ENCODE results near the gene ATP2B2.

Gene ATP2B2

DNA sequence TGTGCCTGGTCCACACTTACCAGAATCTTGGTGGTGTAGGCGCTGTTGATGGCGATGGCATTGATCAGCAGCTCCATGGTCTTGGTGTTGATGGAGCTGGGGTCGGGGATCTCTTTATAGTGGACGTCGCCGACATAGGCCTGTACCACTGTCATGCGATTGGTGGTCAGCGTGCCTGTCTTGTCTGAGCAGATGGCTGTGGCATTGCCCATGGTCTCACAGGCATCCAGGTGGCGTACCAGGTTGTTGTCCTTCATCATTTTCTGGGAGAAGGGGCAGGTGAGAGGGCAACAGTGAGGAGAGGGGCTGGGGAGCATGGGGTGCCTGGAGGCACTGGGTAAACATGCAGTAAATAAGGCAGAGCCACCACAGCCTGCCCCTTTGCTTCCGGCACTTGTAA lies 133.6 kb downstream of the ATP2B2 start:
- DNase-seq (ENCODE audit: low read depth) = no peak
- Histone ChIP-seq H3K9me3 (ENCODE audit: control insufficient read depth, low read length) (peaks cover 5% of the 10 kb centered on the region), H3K27me3 (replicated peaks; ENCODE audit: control insufficient read depth, insufficient read depth, low read length) (peaks cover 14% of the 10 kb centered on the region), H3K4me1 (ENCODE audit: control insufficient read depth, insufficient read depth, low read length) (peaks cover 4% of the 10 kb centered on the region), H3K36me3 (ENCODE audit: control insufficient read depth, insufficient read depth, low read length, severe bottlenecking) (no peaks in the 10 kb centered on the region), H3K9ac (ENCODE audit: low read length) (no peak overlapping the region), H3K4me3 (ENCODE audit: low read length) (no peak overlapping the region)

DNA sequence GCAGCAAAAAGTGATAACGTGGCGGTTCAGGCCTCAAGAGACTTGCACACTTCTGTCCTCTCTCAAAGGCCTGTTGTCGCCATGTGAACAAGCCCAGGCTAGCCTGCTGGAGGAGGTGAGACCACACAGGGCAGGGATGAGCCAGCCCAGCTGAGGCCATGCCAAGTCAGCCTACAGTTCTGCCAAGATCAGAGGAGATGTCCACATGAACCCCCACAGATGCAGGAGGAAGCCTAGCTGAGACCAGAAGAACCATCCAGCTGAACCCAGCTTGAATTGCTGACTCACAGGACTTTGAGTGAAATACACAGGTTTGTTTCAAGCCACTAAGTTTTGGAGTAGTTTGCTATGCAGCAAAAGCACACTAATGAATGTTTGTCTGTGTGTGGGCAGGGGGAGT lies 134.2 kb downstream of the ATP2B2 start:
- no peak overlapping the region for H3K9ac ChIP-seq (ENCODE audit: low read length)
- H3K27me3 ChIP-seq (replicated peaks; ENCODE audit: control insufficient read depth, insufficient read depth, low read length) = peaks cover 9% of the 10 kb centered on the region
- peaks cover 5% of the 10 kb centered on the region for H3K4me1 ChIP-seq (ENCODE audit: control insufficient read depth, insufficient read depth, low read length)
- no peaks in the 10 kb centered on the region for H3K36me3 ChIP-seq (ENCODE audit: control insufficient read depth, insufficient read depth, low read length, severe bottlenecking)
- no peak overlapping the region for H3K4me3 ChIP-seq (ENCODE audit: low read length)
- peaks cover 5% of the 10 kb centered on the region for H3K9me3 ChIP-seq (ENCODE audit: control insufficient read depth, low read length)
- no peak for DNase-seq (ENCODE audit: low read depth)

DNA sequence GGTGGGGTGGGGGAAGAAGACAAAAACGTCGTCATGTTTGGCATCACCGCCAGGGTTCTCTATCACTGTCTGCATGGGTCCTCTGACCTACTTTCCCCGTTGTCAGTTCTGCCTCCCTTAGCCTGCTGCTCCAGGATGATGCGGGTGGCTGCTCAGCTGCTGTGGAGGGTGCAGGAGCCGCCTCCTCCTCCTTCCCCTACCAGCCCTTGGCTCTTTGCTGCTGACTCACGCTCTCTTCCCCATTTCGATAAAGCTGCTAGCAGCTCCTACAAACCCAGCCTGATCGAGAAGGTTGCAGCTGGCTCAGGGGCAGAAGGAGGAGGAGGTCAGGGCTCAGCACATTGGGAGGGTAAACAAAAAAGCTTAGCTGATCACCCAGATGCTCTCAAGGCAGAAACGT lies 135.0 kb downstream of the ATP2B2 start:
- Histone ChIP-seq H3K9ac (ENCODE audit: low read length) (no peak overlapping the region), H3K9me3 (ENCODE audit: control insufficient read depth, low read length) (peaks cover 5% of the 10 kb centered on the region), H3K27me3 (replicated peaks; ENCODE audit: control insufficient read depth, insufficient read depth, low read length) (peaks cover 1% of the 10 kb centered on the region), H3K4me3 (ENCODE audit: low read length) (no peak overlapping the region), H3K4me1 (ENCODE audit: control insufficient read depth, insufficient read depth, low read length) (peaks cover 5% of the 10 kb centered on the region), H3K36me3 (ENCODE audit: control insufficient read depth, insufficient read depth, low read length, severe bottlenecking) (no peaks in the 10 kb centered on the region)
- DNase-seq (ENCODE audit: low read depth) = no peak

DNA sequence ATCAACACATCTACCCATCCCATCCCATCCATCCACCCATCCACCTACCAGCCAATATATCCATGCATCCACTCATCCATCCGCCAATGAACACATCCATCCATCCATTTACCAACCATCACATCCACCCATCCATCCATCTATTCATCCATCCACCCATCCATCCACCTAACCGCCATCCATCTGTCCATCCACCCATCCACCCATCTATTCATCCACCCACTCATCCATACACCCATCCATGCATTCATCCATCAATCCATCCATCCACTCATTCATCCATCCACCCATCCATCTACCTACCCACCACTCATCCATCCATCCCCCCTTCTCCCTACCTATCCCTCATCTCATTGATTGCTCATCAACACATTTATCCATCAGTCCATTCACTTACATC lies 136.9 kb downstream of the ATP2B2 start:
- Histone ChIP-seq H3K9ac (ENCODE audit: low read length) (no peak overlapping the region), H3K9me3 (ENCODE audit: control insufficient read depth, low read length) (peaks cover 5% of the 10 kb centered on the region), H3K4me3 (ENCODE audit: low read length) (no peak overlapping the region), H3K4me1 (ENCODE audit: control insufficient read depth, insufficient read depth, low read length) (peaks cover 5% of the 10 kb centered on the region), H3K36me3 (ENCODE audit: control insufficient read depth, insufficient read depth, low read length, severe bottlenecking) (no peaks in the 10 kb centered on the region), H3K27me3 (replicated peaks; ENCODE audit: control insufficient read depth, insufficient read depth, low read length) (no peaks in the 10 kb centered on the region)
- DNase-seq (ENCODE audit: low read depth) = no peak

DNA sequence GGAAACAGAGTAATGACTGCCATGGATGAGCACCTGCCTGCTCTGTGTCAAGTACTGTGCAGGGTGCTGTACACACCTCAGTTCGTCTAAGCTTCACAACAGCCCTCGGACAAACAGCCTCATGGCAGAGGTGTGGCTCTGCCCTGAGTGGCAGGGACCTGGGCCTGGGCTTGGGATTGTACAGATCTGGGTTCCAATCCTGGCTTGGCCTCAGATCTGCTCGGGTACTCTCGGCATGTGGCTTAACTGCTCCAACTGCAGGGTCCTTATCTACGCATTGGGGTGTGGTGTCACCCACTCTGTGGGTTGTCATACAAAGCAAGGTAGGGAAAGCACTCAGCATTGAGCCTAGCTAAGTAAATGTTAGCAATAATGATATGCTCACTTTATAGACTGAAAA lies 137.9 kb downstream of the ATP2B2 start:
- no peak overlapping the region for H3K9ac ChIP-seq (ENCODE audit: low read length)
- no peaks in the 10 kb centered on the region for H3K36me3 ChIP-seq (ENCODE audit: control insufficient read depth, insufficient read depth, low read length, severe bottlenecking)
- no peaks in the 10 kb centered on the region for H3K27me3 ChIP-seq (replicated peaks; ENCODE audit: control insufficient read depth, insufficient read depth, low read length)
- no peak for DNase-seq (ENCODE audit: low read depth)
- peaks cover 9% of the 10 kb centered on the region for H3K9me3 ChIP-seq (ENCODE audit: control insufficient read depth, low read length)
- H3K4me1 ChIP-seq (ENCODE audit: control insufficient read depth, insufficient read depth, low read length) = peaks cover 5% of the 10 kb centered on the region
- H3K4me3 ChIP-seq (ENCODE audit: low read length) = no peak overlapping the region

DNA sequence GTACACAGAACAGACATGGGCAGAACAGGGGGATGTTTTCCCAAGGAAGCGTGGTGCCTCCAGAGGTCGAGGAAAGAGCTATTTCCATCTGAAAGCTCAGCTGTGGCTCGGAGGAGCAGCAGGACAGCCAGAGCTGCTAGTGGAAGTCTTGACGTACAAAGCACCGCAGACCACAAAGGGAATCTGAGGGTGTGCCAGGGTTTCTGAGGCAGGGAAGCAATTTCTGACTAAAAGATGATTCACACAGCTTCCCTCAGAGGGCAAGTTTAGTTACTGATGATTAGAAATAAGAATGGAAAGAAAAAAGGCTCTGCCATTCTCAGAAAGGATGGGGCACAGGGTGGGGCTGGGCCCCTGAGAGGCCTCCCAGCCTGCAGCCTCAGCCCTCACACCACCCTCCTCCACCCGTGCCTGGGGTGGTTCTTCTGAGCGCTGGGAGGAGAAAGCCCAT lies 138.7 kb downstream of the ATP2B2 start:
- Histone ChIP-seq H3K9me3 (ENCODE audit: control insufficient read depth, low read length) (peaks cover 9% of the 10 kb centered on the region), H3K4me1 (ENCODE audit: control insufficient read depth, insufficient read depth, low read length) (peaks cover 5% of the 10 kb centered on the region), H3K36me3 (ENCODE audit: control insufficient read depth, insufficient read depth, low read length, severe bottlenecking) (no peaks in the 10 kb centered on the region), H3K27me3 (replicated peaks; ENCODE audit: control insufficient read depth, insufficient read depth, low read length) (no peaks in the 10 kb centered on the region), H3K9ac (ENCODE audit: low read length) (no peak overlapping the region), H3K4me3 (ENCODE audit: low read length) (no peak overlapping the region)
- peak; percentile 89 for DNase-seq (ENCODE audit: low read depth)

DNA sequence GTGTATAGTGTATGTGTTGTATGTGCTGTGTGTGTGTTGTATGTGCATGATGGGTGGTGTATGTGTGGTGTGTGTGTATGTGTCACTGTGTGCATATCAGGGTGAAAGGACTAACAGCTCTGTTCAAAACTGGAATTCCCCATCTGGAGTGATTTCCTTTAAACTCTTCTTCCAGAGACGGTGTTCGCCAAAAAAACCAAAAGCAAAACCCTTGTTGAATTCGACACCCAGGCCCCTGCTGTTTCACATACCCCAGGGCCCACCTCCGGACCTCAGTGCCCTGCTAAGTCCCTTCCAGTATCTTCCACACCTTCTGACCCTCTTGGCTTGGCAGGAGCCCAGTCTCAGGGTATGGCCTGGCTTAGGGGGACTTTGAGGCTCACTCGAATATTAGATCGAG lies 139.6 kb downstream of the ATP2B2 start:
- H3K4me3 ChIP-seq (ENCODE audit: low read length) = no peak overlapping the region
- peaks cover 3% of the 10 kb centered on the region for H3K27me3 ChIP-seq (replicated peaks; ENCODE audit: control insufficient read depth, insufficient read depth, low read length)
- peaks cover 4% of the 10 kb centered on the region for H3K9me3 ChIP-seq (ENCODE audit: control insufficient read depth, low read length)
- H3K9ac ChIP-seq (ENCODE audit: low read length) = no peak overlapping the region
- peaks cover 5% of the 10 kb centered on the region for H3K4me1 ChIP-seq (ENCODE audit: control insufficient read depth, insufficient read depth, low read length)
- H3K36me3 ChIP-seq (ENCODE audit: control insufficient read depth, insufficient read depth, low read length, severe bottlenecking) = no peaks in the 10 kb centered on the region
- DNase-seq (ENCODE audit: low read depth) = no peak

DNA sequence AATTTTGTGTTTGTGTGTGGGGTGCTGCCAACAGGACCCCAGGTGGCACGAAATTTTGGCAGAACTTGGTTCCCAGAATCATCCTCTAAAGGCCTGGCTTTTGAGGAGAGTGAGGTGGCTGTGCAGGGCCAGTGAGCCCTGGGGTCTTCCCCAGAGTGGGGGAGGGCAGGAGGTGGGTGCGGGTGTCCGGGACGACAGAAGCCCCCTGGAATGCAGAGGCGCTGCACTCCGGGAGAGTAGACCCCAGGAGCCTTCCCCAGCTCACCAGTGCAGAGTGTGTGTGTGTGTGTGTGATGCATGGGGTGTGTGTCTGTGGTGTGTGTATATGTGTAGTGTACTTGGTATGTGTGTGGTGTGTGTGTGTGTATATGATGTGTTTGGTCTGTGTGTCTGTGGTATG lies 140.1 kb downstream of the ATP2B2 start:
- no peak for DNase-seq (ENCODE audit: low read depth)
- no peak overlapping the region for H3K4me3 ChIP-seq (ENCODE audit: low read length)
- H3K9ac ChIP-seq (ENCODE audit: low read length) = no peak overlapping the region
- peaks cover 5% of the 10 kb centered on the region for H3K4me1 ChIP-seq (ENCODE audit: control insufficient read depth, insufficient read depth, low read length)
- H3K9me3 ChIP-seq (ENCODE audit: control insufficient read depth, low read length) = peaks cover 4% of the 10 kb centered on the region
- no peaks in the 10 kb centered on the region for H3K36me3 ChIP-seq (ENCODE audit: control insufficient read depth, insufficient read depth, low read length, severe bottlenecking)
- peaks cover 3% of the 10 kb centered on the region for H3K27me3 ChIP-seq (replicated peaks; ENCODE audit: control insufficient read depth, insufficient read depth, low read length)

DNA sequence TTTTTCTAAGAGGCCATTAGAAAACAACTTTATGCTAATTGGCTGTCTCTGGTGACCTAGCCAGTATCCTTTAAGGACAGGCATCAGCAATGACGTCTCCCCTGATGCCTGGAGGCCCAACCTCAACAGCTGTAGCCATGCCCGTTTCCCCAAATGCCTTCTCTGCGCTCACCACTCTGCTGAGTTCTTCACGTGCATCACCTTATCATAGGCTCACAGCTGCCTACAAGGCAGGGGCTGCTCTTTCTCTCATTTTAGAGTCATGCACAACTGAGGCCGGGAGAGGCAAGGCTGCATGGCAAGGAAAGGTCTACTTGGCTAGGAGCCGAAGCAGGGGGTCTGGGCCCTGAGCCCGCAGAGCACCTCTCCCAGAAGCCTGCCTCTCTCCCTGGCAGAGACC lies 140.6 kb downstream of the ATP2B2 start:
- Histone ChIP-seq H3K36me3 (ENCODE audit: control insufficient read depth, insufficient read depth, low read length, severe bottlenecking) (no peaks in the 10 kb centered on the region), H3K9ac (ENCODE audit: low read length) (no peak overlapping the region), H3K27me3 (replicated peaks; ENCODE audit: control insufficient read depth, insufficient read depth, low read length) (peaks cover 3% of the 10 kb centered on the region), H3K9me3 (ENCODE audit: control insufficient read depth, low read length) (peaks cover 4% of the 10 kb centered on the region), H3K4me1 (ENCODE audit: control insufficient read depth, insufficient read depth, low read length) (peaks cover 5% of the 10 kb centered on the region), H3K4me3 (ENCODE audit: low read length) (no peak overlapping the region)
- DNase-seq (ENCODE audit: low read depth) = no peak

DNA sequence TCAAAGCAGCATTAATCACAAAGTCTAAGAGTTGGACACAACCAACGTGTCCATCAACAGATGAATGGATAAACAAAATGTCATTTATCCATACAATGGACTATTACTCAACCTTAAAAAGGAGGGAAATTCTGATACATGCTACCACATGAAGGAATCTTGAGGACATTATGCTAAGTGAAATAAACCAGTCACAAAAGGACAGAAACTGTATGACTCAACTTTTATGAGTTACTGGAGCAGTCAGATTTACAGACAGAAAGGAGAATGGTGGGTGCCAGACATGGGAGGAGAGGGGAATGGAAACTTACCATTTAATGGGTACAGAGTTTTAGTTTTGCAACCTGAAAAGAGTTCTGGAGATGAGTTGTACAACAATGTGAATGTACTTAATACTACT lies 141.5 kb downstream of the ATP2B2 start:
- DNase-seq (ENCODE audit: low read depth) = no peak
- peaks cover 5% of the 10 kb centered on the region for H3K4me1 ChIP-seq (ENCODE audit: control insufficient read depth, insufficient read depth, low read length)
- H3K4me3 ChIP-seq (ENCODE audit: low read length) = no peak overlapping the region
- no peaks in the 10 kb centered on the region for H3K36me3 ChIP-seq (ENCODE audit: control insufficient read depth, insufficient read depth, low read length, severe bottlenecking)
- no peak overlapping the region for H3K9ac ChIP-seq (ENCODE audit: low read length)
- H3K27me3 ChIP-seq (replicated peaks; ENCODE audit: control insufficient read depth, insufficient read depth, low read length) = peaks cover 3% of the 10 kb centered on the region
- peaks cover 4% of the 10 kb centered on the region for H3K9me3 ChIP-seq (ENCODE audit: control insufficient read depth, low read length)

DNA sequence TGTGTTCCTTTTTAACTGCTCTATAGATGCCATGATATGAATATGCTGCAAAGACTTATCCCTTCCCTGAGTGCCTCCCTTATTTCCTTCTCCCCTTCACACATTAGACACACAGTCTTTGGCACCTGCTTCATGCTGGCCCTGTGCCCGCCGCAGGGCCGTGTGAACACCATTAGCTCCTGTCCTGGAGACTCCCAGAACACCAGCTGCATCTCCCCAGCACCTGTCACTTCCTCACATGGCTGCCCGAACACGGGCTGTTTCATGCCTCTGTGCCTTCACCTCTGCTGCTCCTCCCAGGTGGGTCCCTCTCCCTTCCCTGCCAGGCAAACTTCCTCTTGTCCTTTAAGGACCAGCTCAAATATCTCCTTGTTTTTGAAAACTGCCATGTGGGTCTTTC lies 144.0 kb downstream of the ATP2B2 start:
- Histone ChIP-seq H3K9ac (ENCODE audit: low read length) (no peak overlapping the region), H3K27me3 (replicated peaks; ENCODE audit: control insufficient read depth, insufficient read depth, low read length) (peaks cover 3% of the 10 kb centered on the region), H3K4me1 (ENCODE audit: control insufficient read depth, insufficient read depth, low read length) (peaks cover 6% of the 10 kb centered on the region), H3K4me3 (ENCODE audit: low read length) (no peak overlapping the region), H3K36me3 (ENCODE audit: control insufficient read depth, insufficient read depth, low read length, severe bottlenecking) (no peaks in the 10 kb centered on the region), H3K9me3 (ENCODE audit: control insufficient read depth, low read length) (peaks cover 4% of the 10 kb centered on the region)
- no peak for DNase-seq (ENCODE audit: low read depth)

DNA sequence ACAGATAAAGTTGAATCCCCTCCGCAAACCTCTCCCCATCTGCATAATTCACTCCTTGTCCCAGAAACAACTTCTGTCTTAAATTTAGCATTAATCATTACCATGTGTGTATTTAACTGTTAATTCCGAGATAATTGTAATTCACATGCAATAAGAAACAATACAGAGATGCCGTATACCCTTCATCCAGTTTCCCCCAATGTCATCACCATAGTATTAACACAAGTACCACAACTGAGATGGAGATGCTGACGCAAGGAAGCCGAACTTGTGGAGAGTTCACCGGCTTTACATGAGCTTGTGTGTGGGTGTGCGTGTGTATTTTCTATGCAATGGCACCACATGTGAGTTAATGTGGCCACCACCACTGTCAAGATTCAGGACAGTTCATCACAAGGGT lies 144.9 kb downstream of the ATP2B2 start:
- peaks cover 4% of the 10 kb centered on the region for H3K9me3 ChIP-seq (ENCODE audit: control insufficient read depth, low read length)
- H3K4me1 ChIP-seq (ENCODE audit: control insufficient read depth, insufficient read depth, low read length) = peaks cover 6% of the 10 kb centered on the region
- no peak overlapping the region for H3K9ac ChIP-seq (ENCODE audit: low read length)
- no peaks in the 10 kb centered on the region for H3K36me3 ChIP-seq (ENCODE audit: control insufficient read depth, insufficient read depth, low read length, severe bottlenecking)
- no peak overlapping the region for H3K4me3 ChIP-seq (ENCODE audit: low read length)
- H3K27me3 ChIP-seq (replicated peaks; ENCODE audit: control insufficient read depth, insufficient read depth, low read length) = peaks cover 3% of the 10 kb centered on the region
- DNase-seq (ENCODE audit: low read depth) = no peak

Data from adipocyte (in vitro differentiated cells).